Measurements from ENCODE around the gene DNASE1L2.
A peak's percentile ranks its signal among the peaks of the same experiment; 100 is the strongest.
"Not testable (repeated sequence)": the region's sequence is repeated elsewhere in the genome, so short reads cannot be mapped to it uniquely, and the experiment has no call there.

DNASE1L2 gene

GRCh38 chr16:2237102-2237482 lies 848 bp downstream of the DNASE1L2 start:
- Histone ChIP-seq H3K4me1 (ENCODE audit: insufficient read depth, low read length) (no peaks in the 10 kb centered on the region; the same call in 1 of the 2 replicates), H3K9me3 (ENCODE audit: control insufficient read depth, insufficient read depth, low read length) (no peaks in the 10 kb centered on the region), H3K9ac (ENCODE audit: low read depth, low read length) (peak overlapping the region; percentile 48; the same call in 1 of the 2 replicates), H3K36me3 (ENCODE audit: insufficient read depth, low read length) (peaks cover under 1% of the 10 kb centered on the region; the same call in 1 of the 2 replicates)

GRCh38 chr16:2237493-2238149 lies 1.4 kb downstream of the DNASE1L2 start:
- H3K4me1 ChIP-seq (ENCODE audit: insufficient read depth, low read length), result no peaks in the 10 kb centered on the region; the same call in 1 of the 2 replicates
- no peaks in the 10 kb centered on the region for H3K9me3 ChIP-seq (ENCODE audit: control insufficient read depth, insufficient read depth, low read length)
- H3K36me3 ChIP-seq (ENCODE audit: insufficient read depth, low read length), result peaks cover 4% of the 10 kb centered on the region; the same call in 1 of the 2 replicates
- peak overlapping the region; percentile 48; the same call in 1 of the 2 replicates for H3K9ac ChIP-seq (ENCODE audit: low read depth, low read length)

- H3K36me3 ChIP-seq (ENCODE audit: insufficient read depth, low read length), result peaks cover 7% of the 10 kb centered on the region; the same call in 1 of the 2 replicates
- H3K9ac ChIP-seq (ENCODE audit: low read depth, low read length), result peak overlapping the region; percentile 48; the same call in 1 of the 2 replicates
- H3K9me3 ChIP-seq (ENCODE audit: control insufficient read depth, insufficient read depth, low read length), result no peaks in the 10 kb centered on the region
- no peaks in the 10 kb centered on the region; the same call in 1 of the 2 replicates for H3K4me1 ChIP-seq (ENCODE audit: insufficient read depth, low read length)
Observed at GRCh38 chr16:2238150-2238837, 2.0 kb downstream of the DNASE1L2 start.

- no peaks in the 10 kb centered on the region; the same call in 1 of the 2 replicates for H3K4me1 ChIP-seq (ENCODE audit: insufficient read depth, low read length)
- H3K36me3 ChIP-seq (ENCODE audit: insufficient read depth, low read length), result peaks cover 7% of the 10 kb centered on the region; the same call in 1 of the 2 replicates
Observed at GRCh38 chr16:2238838-2239675, 2.8 kb downstream of the DNASE1L2 start.

GRCh38 chr16:2240331-2240730 lies 4.1 kb downstream of the DNASE1L2 start:
- not testable (repeated sequence) for H3K9ac ChIP-seq (ENCODE audit: low read depth, low read length); H3K4me1 ChIP-seq (ENCODE audit: insufficient read depth, low read length); H3K36me3 ChIP-seq (ENCODE audit: insufficient read depth, low read length); H3K9me3 ChIP-seq (ENCODE audit: control insufficient read depth, insufficient read depth, low read length)

More at GRCh38 chr16:2238838-2239675, 2.8 kb downstream of the DNASE1L2 start:
- Histone ChIP-seq H3K9me3 (ENCODE audit: control insufficient read depth, insufficient read depth, low read length) (no peaks in the 10 kb centered on the region), H3K9ac (ENCODE audit: low read depth, low read length) (no peak overlapping the region)

- peaks cover 15% of the 10 kb centered on the region; the same call in 1 of the 2 replicates for H3K36me3 ChIP-seq (ENCODE audit: insufficient read depth, low read length)
- no peaks in the 10 kb centered on the region; the same call in 1 of the 2 replicates for H3K4me1 ChIP-seq (ENCODE audit: insufficient read depth, low read length)
- H3K9ac ChIP-seq (ENCODE audit: low read depth, low read length), result no peak overlapping the region
- no peaks in the 10 kb centered on the region for H3K9me3 ChIP-seq (ENCODE audit: control insufficient read depth, insufficient read depth, low read length)
Observed at GRCh38 chr16:2242598-2242997, 6.4 kb downstream of the DNASE1L2 start.

- Histone ChIP-seq H3K4me1 (ENCODE audit: insufficient read depth, low read length) (no peaks in the 10 kb centered on the region; the same call in 1 of the 2 replicates), H3K9me3 (ENCODE audit: control insufficient read depth, insufficient read depth, low read length) (no peaks in the 10 kb centered on the region), H3K9ac (ENCODE audit: low read depth, low read length) (no peak overlapping the region), H3K36me3 (ENCODE audit: insufficient read depth, low read length) (peaks cover 15% of the 10 kb centered on the region; the same call in 1 of the 2 replicates)
Observed at GRCh38 chr16:2243031-2243528, 6.8 kb downstream of the DNASE1L2 start.

GRCh38 chr16:2243781-2244180 lies 7.5 kb downstream of the DNASE1L2 start:
- Histone ChIP-seq H3K9me3 (ENCODE audit: control insufficient read depth, insufficient read depth, low read length) (no peaks in the 10 kb centered on the region), H3K9ac (ENCODE audit: low read depth, low read length) (no peak overlapping the region), H3K36me3 (ENCODE audit: insufficient read depth, low read length) (peaks cover 15% of the 10 kb centered on the region; the same call in 1 of the 2 replicates), H3K4me1 (ENCODE audit: insufficient read depth, low read length) (no peaks in the 10 kb centered on the region; the same call in 1 of the 2 replicates)

GRCh38 chr16:2244301-2244700 lies 8.1 kb downstream of the DNASE1L2 start:
- Histone ChIP-seq H3K36me3 (ENCODE audit: insufficient read depth, low read length) (peaks cover 15% of the 10 kb centered on the region; the same call in 1 of the 2 replicates), H3K9ac (ENCODE audit: low read depth, low read length) (no peak overlapping the region), H3K4me1 (ENCODE audit: insufficient read depth, low read length) (no peaks in the 10 kb centered on the region), H3K9me3 (ENCODE audit: control insufficient read depth, insufficient read depth, low read length) (no peaks in the 10 kb centered on the region)

GRCh38 chr16:2244926-2245795 lies 8.9 kb downstream of the DNASE1L2 start:
- peaks cover 15% of the 10 kb centered on the region; the same call in 1 of the 2 replicates for H3K36me3 ChIP-seq (ENCODE audit: insufficient read depth, low read length)
- no peaks in the 10 kb centered on the region; the same call in 1 of the 2 replicates for H3K4me1 ChIP-seq (ENCODE audit: insufficient read depth, low read length)

GRCh38 chr16:2246301-2246885 lies 10.1 kb downstream of the DNASE1L2 start:
- no peaks in the 10 kb centered on the region for H3K9me3 ChIP-seq (ENCODE audit: control insufficient read depth, insufficient read depth, low read length)
- no peaks in the 10 kb centered on the region; the same call in 1 of the 2 replicates for H3K4me1 ChIP-seq (ENCODE audit: insufficient read depth, low read length)
- H3K9ac ChIP-seq (ENCODE audit: low read depth, low read length), result no peak overlapping the region
- H3K36me3 ChIP-seq (ENCODE audit: insufficient read depth, low read length), result peaks cover 15% of the 10 kb centered on the region; the same call in 1 of the 2 replicates

More at GRCh38 chr16:2244926-2245795, 8.9 kb downstream of the DNASE1L2 start:
- H3K9ac ChIP-seq (ENCODE audit: low read depth, low read length), result no peak overlapping the region
- H3K9me3 ChIP-seq (ENCODE audit: control insufficient read depth, insufficient read depth, low read length), result no peaks in the 10 kb centered on the region

- peak overlapping the region; percentile 89 for H3K9ac ChIP-seq (ENCODE audit: low read depth, low read length)
- H3K9me3 ChIP-seq (ENCODE audit: control insufficient read depth, insufficient read depth, low read length), result no peaks in the 10 kb centered on the region
- H3K36me3 ChIP-seq (ENCODE audit: insufficient read depth, low read length), result peaks cover 18% of the 10 kb centered on the region
- peaks cover 3% of the 10 kb centered on the region; the same call in 1 of the 2 replicates for H3K4me1 ChIP-seq (ENCODE audit: insufficient read depth, low read length)
Observed at GRCh38 chr16:2250652-2251295, 14.5 kb downstream of the DNASE1L2 start.

All from ES-I3 (cell line).